ENCODE data around the gene TRIM71.

Gene TRIM71

GRCh38 chr3:32886296-32886695 is 68.5 kb downstream of the TRIM71 start:
- Histone ChIP-seq H3K4me3 (ENCODE audit: low read depth, low read length) (no peak overlapping the region), H3K27me3 (ENCODE audit: control insufficient read depth, insufficient read depth, low read length) (no peaks in the 10 kb centered on the region), H3K9me3 (ENCODE audit: control insufficient read depth, insufficient read depth, low read length) (no peaks in the 10 kb centered on the region), H3K4me1 (ENCODE audit: control insufficient read depth, insufficient read depth, low read length) (peaks cover 8% of the 10 kb centered on the region), H3K9ac (ENCODE audit: low read depth, low read length) (peak overlapping the region; percentile 26), H3K36me3 (ENCODE audit: control insufficient read depth, insufficient read depth, low read length) (peaks cover 77% of the 10 kb centered on the region)

- no peak overlapping the region for H3K4me3 ChIP-seq (ENCODE audit: low read depth, low read length)
- peaks cover 77% of the 10 kb centered on the region for H3K36me3 ChIP-seq (ENCODE audit: control insufficient read depth, insufficient read depth, low read length)
- no peaks in the 10 kb centered on the region for H3K27me3 ChIP-seq (ENCODE audit: control insufficient read depth, insufficient read depth, low read length)
- no peaks in the 10 kb centered on the region for H3K9me3 ChIP-seq (ENCODE audit: control insufficient read depth, insufficient read depth, low read length)
- H3K4me1 ChIP-seq (ENCODE audit: control insufficient read depth, insufficient read depth, low read length) = peaks cover 4% of the 10 kb centered on the region
- no peak overlapping the region for H3K9ac ChIP-seq (ENCODE audit: low read depth, low read length)
Observed at GRCh38 chr3:32886911-32887310, 69.1 kb downstream of the TRIM71 start.

- Histone ChIP-seq H3K36me3 (ENCODE audit: control insufficient read depth, insufficient read depth, low read length) (peaks cover 81% of the 10 kb centered on the region), H3K4me1 (ENCODE audit: control insufficient read depth, insufficient read depth, low read length) (no peaks in the 10 kb centered on the region), H3K9ac (ENCODE audit: low read depth, low read length) (no peak overlapping the region), H3K4me3 (ENCODE audit: low read depth, low read length) (no peak overlapping the region), H3K9me3 (ENCODE audit: control insufficient read depth, insufficient read depth, low read length) (no peaks in the 10 kb centered on the region), H3K27me3 (ENCODE audit: control insufficient read depth, insufficient read depth, low read length) (no peaks in the 10 kb centered on the region)
Observed at GRCh38 chr3:32888739-32889138, 70.9 kb downstream of the TRIM71 start.

- Histone ChIP-seq H3K27me3 (ENCODE audit: control insufficient read depth, insufficient read depth, low read length) (no peaks in the 10 kb centered on the region), H3K9ac (ENCODE audit: low read depth, low read length) (no peak overlapping the region), H3K36me3 (ENCODE audit: control insufficient read depth, insufficient read depth, low read length) (peaks cover 83% of the 10 kb centered on the region), H3K4me3 (ENCODE audit: low read depth, low read length) (no peak overlapping the region), H3K4me1 (ENCODE audit: control insufficient read depth, insufficient read depth, low read length) (peaks cover 5% of the 10 kb centered on the region), H3K9me3 (ENCODE audit: control insufficient read depth, insufficient read depth, low read length) (no peaks in the 10 kb centered on the region)
Observed at GRCh38 chr3:32890420-32891276, 72.9 kb downstream of the TRIM71 start.

- H3K4me3 ChIP-seq (ENCODE audit: low read depth, low read length) = no peak overlapping the region
- no peaks in the 10 kb centered on the region for H3K27me3 ChIP-seq (ENCODE audit: control insufficient read depth, insufficient read depth, low read length)
- H3K4me1 ChIP-seq (ENCODE audit: control insufficient read depth, insufficient read depth, low read length) = peaks cover 5% of the 10 kb centered on the region
- H3K36me3 ChIP-seq (ENCODE audit: control insufficient read depth, insufficient read depth, low read length) = peaks cover 76% of the 10 kb centered on the region
- H3K9me3 ChIP-seq (ENCODE audit: control insufficient read depth, insufficient read depth, low read length) = no peaks in the 10 kb centered on the region
- H3K9ac ChIP-seq (ENCODE audit: low read depth, low read length) = no peak overlapping the region
Observed at GRCh38 chr3:32891365-32891764, 73.6 kb downstream of the TRIM71 start.

- Histone ChIP-seq H3K9ac (ENCODE audit: low read depth, low read length) (no peak overlapping the region), H3K4me3 (ENCODE audit: low read depth, low read length) (no peak overlapping the region), H3K27me3 (ENCODE audit: control insufficient read depth, insufficient read depth, low read length) (no peaks in the 10 kb centered on the region), H3K36me3 (ENCODE audit: control insufficient read depth, insufficient read depth, low read length) (peaks cover 62% of the 10 kb centered on the region), H3K9me3 (ENCODE audit: control insufficient read depth, insufficient read depth, low read length) (no peaks in the 10 kb centered on the region), H3K4me1 (ENCODE audit: control insufficient read depth, insufficient read depth, low read length) (peaks cover 5% of the 10 kb centered on the region)
Observed at GRCh38 chr3:32892625-32893598, 75.1 kb downstream of the TRIM71 start.

GRCh38 chr3:32894977-32895376 is 77.2 kb downstream of the TRIM71 start:
- H3K4me1 ChIP-seq (ENCODE audit: control insufficient read depth, insufficient read depth, low read length) = peaks cover 5% of the 10 kb centered on the region
- no peaks in the 10 kb centered on the region for H3K9me3 ChIP-seq (ENCODE audit: control insufficient read depth, insufficient read depth, low read length)
- no peak overlapping the region for H3K4me3 ChIP-seq (ENCODE audit: low read depth, low read length)
- no peaks in the 10 kb centered on the region for H3K27me3 ChIP-seq (ENCODE audit: control insufficient read depth, insufficient read depth, low read length)
- H3K9ac ChIP-seq (ENCODE audit: low read depth, low read length) = no peak overlapping the region
- peaks cover 45% of the 10 kb centered on the region for H3K36me3 ChIP-seq (ENCODE audit: control insufficient read depth, insufficient read depth, low read length)

- no peak overlapping the region for H3K4me3 ChIP-seq (ENCODE audit: low read depth, low read length)
- H3K4me1 ChIP-seq (ENCODE audit: control insufficient read depth, insufficient read depth, low read length) = peaks cover 5% of the 10 kb centered on the region
- H3K36me3 ChIP-seq (ENCODE audit: control insufficient read depth, insufficient read depth, low read length) = peaks cover 38% of the 10 kb centered on the region
- no peak overlapping the region for H3K9ac ChIP-seq (ENCODE audit: low read depth, low read length)
- H3K9me3 ChIP-seq (ENCODE audit: control insufficient read depth, insufficient read depth, low read length) = no peaks in the 10 kb centered on the region
- no peaks in the 10 kb centered on the region for H3K27me3 ChIP-seq (ENCODE audit: control insufficient read depth, insufficient read depth, low read length)
Observed at GRCh38 chr3:32895701-32896100, 77.9 kb downstream of the TRIM71 start.

GRCh38 chr3:32896143-32896542 is 78.3 kb downstream of the TRIM71 start:
- Histone ChIP-seq H3K4me1 (ENCODE audit: control insufficient read depth, insufficient read depth, low read length) (peaks cover 5% of the 10 kb centered on the region), H3K4me3 (ENCODE audit: low read depth, low read length) (no peak overlapping the region), H3K9me3 (ENCODE audit: control insufficient read depth, insufficient read depth, low read length) (no peaks in the 10 kb centered on the region), H3K9ac (ENCODE audit: low read depth, low read length) (no peak overlapping the region), H3K27me3 (ENCODE audit: control insufficient read depth, insufficient read depth, low read length) (no peaks in the 10 kb centered on the region), H3K36me3 (ENCODE audit: control insufficient read depth, insufficient read depth, low read length) (peaks cover 34% of the 10 kb centered on the region)

GRCh38 chr3:32897001-32897601 is 79.3 kb downstream of the TRIM71 start:
- H3K4me1 ChIP-seq (ENCODE audit: control insufficient read depth, insufficient read depth, low read length) = peaks cover 5% of the 10 kb centered on the region
- no peak overlapping the region for H3K9ac ChIP-seq (ENCODE audit: low read depth, low read length)
- no peak overlapping the region for H3K4me3 ChIP-seq (ENCODE audit: low read depth, low read length)
- H3K9me3 ChIP-seq (ENCODE audit: control insufficient read depth, insufficient read depth, low read length) = no peaks in the 10 kb centered on the region
- no peaks in the 10 kb centered on the region for H3K27me3 ChIP-seq (ENCODE audit: control insufficient read depth, insufficient read depth, low read length)
- peaks cover 28% of the 10 kb centered on the region for H3K36me3 ChIP-seq (ENCODE audit: control insufficient read depth, insufficient read depth, low read length)

- Histone ChIP-seq H3K9me3 (ENCODE audit: control insufficient read depth, insufficient read depth, low read length) (no peaks in the 10 kb centered on the region), H3K4me3 (ENCODE audit: low read depth, low read length) (no peak overlapping the region), H3K4me1 (ENCODE audit: control insufficient read depth, insufficient read depth, low read length) (peaks cover 5% of the 10 kb centered on the region), H3K9ac (ENCODE audit: low read depth, low read length) (no peak overlapping the region), H3K27me3 (ENCODE audit: control insufficient read depth, insufficient read depth, low read length) (no peaks in the 10 kb centered on the region), H3K36me3 (ENCODE audit: control insufficient read depth, insufficient read depth, low read length) (peaks cover 20% of the 10 kb centered on the region)
Observed at GRCh38 chr3:32897981-32898623, 80.3 kb downstream of the TRIM71 start.

Data from iPS-15b (cell line).